Measurements from ENCODE around the gene ACACA. TPM values are rescaled to one million over a fixed set of nuclear protein-coding genes. Genes with fewer than 3 reads are reported as not detected.

ACACA gene
- total and polyA plus RNA-seq, 2 experiments from 2014 or later, result 59.6 to 164 TPM

DNA sequence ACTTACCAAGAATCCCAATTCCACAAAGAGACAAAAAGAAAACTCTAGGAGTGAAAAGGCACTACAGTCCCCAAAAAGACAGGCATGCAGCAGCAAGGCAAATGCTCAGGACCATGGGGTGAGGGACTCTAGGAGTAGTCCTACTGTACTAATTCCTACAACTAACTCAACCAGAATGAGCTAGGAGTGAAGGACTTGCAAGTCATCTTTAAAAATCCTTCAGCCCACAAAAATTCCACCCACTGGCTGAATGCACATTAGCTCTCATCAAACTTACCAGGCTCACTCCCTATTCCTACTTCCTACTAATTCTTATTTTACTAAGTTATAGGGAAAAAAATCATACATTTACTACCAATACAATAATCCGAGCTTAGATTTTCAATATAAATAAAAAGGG lies 172.5 kb downstream of the ACACA start:
- no peak overlapping the region for H3K4me3 ChIP-seq
- ATAC-seq (no peak), DNase-seq (ENCODE audit: low spot score) (no peak)
- TF ChIP-seq, protein P1, sequence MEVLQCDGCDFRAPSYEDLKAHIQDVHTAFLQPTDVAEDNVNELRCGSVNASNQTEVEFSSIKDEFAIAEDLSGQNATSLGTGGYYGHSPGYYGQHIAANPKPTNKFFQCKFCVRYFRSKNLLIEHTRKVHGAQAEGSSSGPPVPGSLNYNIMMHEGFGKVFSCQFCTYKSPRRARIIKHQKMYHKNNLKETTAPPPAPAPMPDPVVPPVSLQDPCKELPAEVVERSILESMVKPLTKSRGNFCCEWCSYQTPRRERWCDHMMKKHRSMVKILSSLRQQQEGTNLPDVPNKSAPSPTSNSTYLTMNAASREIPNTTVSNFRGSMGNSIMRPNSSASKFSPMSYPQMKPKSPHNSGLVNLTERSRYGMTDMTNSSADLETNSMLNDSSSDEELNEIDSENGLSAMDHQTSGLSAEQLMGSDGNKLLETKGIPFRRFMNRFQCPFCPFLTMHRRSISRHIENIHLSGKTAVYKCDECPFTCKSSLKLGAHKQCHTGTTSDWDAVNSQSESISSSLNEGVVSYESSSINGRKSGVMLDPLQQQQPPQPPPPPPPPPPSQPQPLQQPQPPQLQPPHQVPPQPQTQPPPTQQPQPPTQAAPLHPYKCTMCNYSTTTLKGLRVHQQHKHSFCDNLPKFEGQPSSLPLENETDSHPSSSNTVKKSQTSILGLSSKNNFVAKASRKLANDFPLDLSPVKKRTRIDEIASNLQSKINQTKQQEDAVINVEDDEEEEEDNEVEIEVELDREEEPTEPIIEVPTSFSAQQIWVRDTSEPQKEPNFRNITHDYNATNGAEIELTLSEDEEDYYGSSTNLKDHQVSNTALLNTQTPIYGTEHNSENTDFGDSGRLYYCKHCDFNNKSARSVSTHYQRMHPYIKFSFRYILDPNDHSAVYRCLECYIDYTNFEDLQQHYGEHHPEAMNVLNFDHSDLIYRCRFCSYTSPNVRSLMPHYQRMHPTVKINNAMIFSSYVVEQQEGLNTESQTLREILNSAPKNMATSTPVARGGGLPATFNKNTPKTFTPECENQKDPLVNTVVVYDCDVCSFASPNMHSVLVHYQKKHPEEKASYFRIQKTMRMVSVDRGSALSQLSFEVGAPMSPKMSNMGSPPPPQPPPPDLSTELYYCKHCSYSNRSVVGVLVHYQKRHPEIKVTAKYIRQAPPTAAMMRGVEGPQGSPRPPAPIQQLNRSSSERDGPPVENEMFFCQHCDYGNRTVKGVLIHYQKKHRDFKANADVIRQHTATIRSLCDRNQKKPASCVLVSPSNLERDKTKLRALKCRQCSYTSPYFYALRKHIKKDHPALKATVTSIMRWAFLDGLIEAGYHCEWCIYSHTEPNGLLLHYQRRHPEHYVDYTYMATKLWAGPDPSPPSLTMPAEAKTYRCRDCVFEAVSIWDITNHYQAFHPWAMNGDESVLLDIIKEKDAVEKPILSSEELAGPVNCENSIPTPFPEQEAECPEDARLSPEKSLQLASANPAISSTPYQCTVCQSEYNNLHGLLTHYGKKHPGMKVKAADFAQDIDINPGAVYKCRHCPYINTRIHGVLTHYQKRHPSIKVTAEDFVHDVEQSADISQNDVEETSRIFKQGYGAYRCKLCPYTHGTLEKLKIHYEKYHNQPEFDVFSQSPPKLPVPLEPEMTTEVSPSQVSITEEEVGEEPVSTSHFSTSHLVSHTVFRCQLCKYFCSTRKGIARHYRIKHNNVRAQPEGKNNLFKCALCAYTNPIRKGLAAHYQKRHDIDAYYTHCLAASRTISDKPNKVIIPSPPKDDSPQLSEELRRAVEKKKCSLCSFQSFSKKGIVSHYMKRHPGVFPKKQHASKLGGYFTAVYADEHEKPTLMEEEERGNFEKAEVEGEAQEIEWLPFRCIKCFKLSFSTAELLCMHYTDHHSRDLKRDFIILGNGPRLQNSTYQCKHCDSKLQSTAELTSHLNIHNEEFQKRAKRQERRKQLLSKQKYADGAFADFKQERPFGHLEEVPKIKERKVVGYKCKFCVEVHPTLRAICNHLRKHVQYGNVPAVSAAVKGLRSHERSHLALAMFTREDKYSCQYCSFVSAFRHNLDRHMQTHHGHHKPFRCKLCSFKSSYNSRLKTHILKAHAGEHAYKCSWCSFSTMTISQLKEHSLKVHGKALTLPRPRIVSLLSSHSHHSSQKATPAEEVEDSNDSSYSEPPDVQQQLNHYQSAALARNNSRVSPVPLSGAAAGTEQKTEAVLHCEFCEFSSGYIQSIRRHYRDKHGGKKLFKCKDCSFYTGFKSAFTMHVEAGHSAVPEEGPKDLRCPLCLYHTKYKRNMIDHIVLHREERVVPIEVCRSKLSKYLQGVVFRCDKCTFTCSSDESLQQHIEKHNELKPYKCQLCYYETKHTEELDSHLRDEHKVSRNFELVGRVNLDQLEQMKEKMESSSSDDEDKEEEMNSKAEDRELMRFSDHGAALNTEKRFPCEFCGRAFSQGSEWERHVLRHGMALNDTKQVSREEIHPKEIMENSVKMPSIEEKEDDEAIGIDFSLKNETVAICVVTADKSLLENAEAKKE (CRISPR knock-in tag; IDR thresholded peaks at IDR 0.05), result no peak
- TF ChIP-seq POLR2AphosphoS5 (IDR thresholded peaks at IDR 0.05; ENCODE audit: low read depth) (no peak), ZNF114 (CRISPR knock-in tag; IDR thresholded peaks at IDR 0.05) (no peak), JUNB (IDR thresholded peaks at IDR 0.05; ENCODE audit: unreplicated experiment) (no peak), NANOG (IDR thresholded peaks at IDR 0.05; ENCODE audit: borderline replicate concordance) (no peak), ZNF331 (CRISPR knock-in tag; IDR thresholded peaks at IDR 0.05; ENCODE audit: low read depth) (no peak), STAT1 (IDR thresholded peaks at IDR 0.05; ENCODE audit: unreplicated experiment) (no peak), CREB1 (CRISPR knock-in tag; IDR thresholded peaks at IDR 0.05; ENCODE audit: low read depth) (no peak), EZH2phosphoT487 (IDR thresholded peaks at IDR 0.05; ENCODE audit: unreplicated experiment) (no peak), EZH2 (IDR thresholded peaks at IDR 0.05; ENCODE audit: low read depth, unreplicated experiment) (no peak)
- TF ChIP-seq, protein P2, sequence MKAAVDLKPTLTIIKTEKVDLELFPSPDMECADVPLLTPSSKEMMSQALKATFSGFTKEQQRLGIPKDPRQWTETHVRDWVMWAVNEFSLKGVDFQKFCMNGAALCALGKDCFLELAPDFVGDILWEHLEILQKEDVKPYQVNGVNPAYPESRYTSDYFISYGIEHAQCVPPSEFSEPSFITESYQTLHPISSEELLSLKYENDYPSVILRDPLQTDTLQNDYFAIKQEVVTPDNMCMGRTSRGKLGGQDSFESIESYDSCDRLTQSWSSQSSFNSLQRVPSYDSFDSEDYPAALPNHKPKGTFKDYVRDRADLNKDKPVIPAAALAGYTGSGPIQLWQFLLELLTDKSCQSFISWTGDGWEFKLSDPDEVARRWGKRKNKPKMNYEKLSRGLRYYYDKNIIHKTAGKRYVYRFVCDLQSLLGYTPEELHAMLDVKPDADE (IDR thresholded peaks at IDR 0.05), result no peak
- TF ChIP-seq, protein P3, sequence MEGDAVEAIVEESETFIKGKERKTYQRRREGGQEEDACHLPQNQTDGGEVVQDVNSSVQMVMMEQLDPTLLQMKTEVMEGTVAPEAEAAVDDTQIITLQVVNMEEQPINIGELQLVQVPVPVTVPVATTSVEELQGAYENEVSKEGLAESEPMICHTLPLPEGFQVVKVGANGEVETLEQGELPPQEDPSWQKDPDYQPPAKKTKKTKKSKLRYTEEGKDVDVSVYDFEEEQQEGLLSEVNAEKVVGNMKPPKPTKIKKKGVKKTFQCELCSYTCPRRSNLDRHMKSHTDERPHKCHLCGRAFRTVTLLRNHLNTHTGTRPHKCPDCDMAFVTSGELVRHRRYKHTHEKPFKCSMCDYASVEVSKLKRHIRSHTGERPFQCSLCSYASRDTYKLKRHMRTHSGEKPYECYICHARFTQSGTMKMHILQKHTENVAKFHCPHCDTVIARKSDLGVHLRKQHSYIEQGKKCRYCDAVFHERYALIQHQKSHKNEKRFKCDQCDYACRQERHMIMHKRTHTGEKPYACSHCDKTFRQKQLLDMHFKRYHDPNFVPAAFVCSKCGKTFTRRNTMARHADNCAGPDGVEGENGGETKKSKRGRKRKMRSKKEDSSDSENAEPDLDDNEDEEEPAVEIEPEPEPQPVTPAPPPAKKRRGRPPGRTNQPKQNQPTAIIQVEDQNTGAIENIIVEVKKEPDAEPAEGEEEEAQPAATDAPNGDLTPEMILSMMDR (conservative IDR thresholded peaks at IDR 0.05; ENCODE audit: low read depth in 2 of 2), result no peak
- TF ChIP-seq, protein P4, sequence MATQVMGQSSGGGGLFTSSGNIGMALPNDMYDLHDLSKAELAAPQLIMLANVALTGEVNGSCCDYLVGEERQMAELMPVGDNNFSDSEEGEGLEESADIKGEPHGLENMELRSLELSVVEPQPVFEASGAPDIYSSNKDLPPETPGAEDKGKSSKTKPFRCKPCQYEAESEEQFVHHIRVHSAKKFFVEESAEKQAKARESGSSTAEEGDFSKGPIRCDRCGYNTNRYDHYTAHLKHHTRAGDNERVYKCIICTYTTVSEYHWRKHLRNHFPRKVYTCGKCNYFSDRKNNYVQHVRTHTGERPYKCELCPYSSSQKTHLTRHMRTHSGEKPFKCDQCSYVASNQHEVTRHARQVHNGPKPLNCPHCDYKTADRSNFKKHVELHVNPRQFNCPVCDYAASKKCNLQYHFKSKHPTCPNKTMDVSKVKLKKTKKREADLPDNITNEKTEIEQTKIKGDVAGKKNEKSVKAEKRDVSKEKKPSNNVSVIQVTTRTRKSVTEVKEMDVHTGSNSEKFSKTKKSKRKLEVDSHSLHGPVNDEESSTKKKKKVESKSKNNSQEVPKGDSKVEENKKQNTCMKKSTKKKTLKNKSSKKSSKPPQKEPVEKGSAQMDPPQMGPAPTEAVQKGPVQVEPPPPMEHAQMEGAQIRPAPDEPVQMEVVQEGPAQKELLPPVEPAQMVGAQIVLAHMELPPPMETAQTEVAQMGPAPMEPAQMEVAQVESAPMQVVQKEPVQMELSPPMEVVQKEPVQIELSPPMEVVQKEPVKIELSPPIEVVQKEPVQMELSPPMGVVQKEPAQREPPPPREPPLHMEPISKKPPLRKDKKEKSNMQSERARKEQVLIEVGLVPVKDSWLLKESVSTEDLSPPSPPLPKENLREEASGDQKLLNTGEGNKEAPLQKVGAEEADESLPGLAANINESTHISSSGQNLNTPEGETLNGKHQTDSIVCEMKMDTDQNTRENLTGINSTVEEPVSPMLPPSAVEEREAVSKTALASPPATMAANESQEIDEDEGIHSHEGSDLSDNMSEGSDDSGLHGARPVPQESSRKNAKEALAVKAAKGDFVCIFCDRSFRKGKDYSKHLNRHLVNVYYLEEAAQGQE (IDR thresholded peaks at IDR 0.05; ENCODE audit: unreplicated experiment), result no peak
- peaks cover 11% of the 10 kb centered on the region; the same call in 1 of the 2 replicates for H4K20me1 ChIP-seq (replicated peaks; ENCODE audit: insufficient read depth)
- no peaks in the 10 kb centered on the region for H3K27me3 ChIP-seq (ENCODE audit: insufficient read depth)
- no peak overlapping the region for H3K4me2 ChIP-seq
- Mint-ChIP-seq H3K27ac (no peak overlapping the region), H3K4me1 (no peaks in the 10 kb centered on the region), H3K27me3 (ENCODE audit: insufficient read depth, low read depth, poor library complexity) (peaks cover 2% of the 10 kb centered on the region), H3K4me3 (no peak overlapping the region), H3K36me3 (ENCODE audit: low read depth) (peaks cover 62% of the 10 kb centered on the region), H3K9me3 (no peaks in the 10 kb centered on the region; the same call in 2 of the 3 replicates)
- no peaks in the 10 kb centered on the region for H3K9me2 ChIP-seq (ENCODE audit: insufficient read depth)
- H3K27ac ChIP-seq (ENCODE audit: low read depth), result no peak overlapping the region
- H3F3A ChIP-seq (replicated peaks; ENCODE audit: low read depth), result no peaks in the 10 kb centered on the region
- H3K79me2 ChIP-seq (replicated peaks; ENCODE audit: insufficient read depth), result no peaks in the 10 kb centered on the region; the same call in 1 of the 2 replicates
- H3K4me1 ChIP-seq (ENCODE audit: insufficient read depth), result no peaks in the 10 kb centered on the region
- no peak overlapping the region for H2AFZ ChIP-seq
- peaks cover 60% of the 10 kb centered on the region for H3K36me3 ChIP-seq (ENCODE audit: insufficient read depth)

All from GM23338 (cell line).